Measurements from ENCODE around the gene DAG1. TPM values are rescaled to one million over a fixed set of nuclear protein-coding genes. Genes with fewer than 3 reads are reported as not detected.

The DAG1 gene
- total RNA-seq, 2 donors from 2014 or later: 22.0 to 27.8 TPM

DNA sequence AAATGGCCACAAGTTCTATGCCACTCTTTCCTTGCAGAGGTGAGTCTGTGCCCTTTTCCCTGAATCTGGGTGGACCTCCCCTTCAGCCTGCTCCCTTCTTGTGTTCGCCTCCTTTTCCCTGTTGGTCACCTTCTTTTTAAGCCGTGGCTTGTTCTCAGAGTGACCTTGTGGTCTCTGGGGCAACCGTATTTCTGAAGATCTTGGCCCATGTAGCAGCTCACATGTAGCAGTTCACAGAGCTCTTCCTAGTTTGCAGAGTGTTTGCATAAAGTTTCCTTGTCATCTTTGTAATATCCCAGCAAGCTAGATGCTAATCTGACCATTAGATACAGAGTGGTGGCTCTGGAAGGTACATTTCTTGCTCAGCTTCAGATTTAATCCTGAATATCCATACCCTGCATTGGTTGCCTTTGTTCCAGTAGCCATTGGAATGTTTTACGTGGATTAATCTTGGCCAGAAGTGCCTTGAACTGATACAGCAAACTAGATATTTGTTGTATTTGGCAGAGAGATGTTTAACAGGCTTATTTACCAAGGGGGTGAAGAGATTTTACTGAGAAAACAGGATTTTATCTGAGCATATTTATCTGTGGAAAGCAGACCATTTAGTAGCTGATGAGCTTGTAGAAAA lies 43.5 kb downstream of the DAG1 start:
- ATAC-seq (no peak), DNase-seq (ENCODE audit: low spot score) (no peak)
- no peak overlapping the region for H3K4me3 Mint-ChIP-seq
- no peaks in the 10 kb centered on the region for H3K9me3 Mint-ChIP-seq
- H3K36me3 Mint-ChIP-seq: peaks cover 14% of the 10 kb centered on the region
- no peak overlapping the region for H3K27ac Mint-ChIP-seq
- no peaks in the 10 kb centered on the region for H3K27me3 Mint-ChIP-seq
- H3K4me1 Mint-ChIP-seq (ENCODE audit: low read depth in 2 of 2): peaks cover 18 to 23% of the 10 kb centered on the region in 2 donors

- ATAC-seq (no peak), DNase-seq (ENCODE audit: low spot score) (no peak)
- Mint-ChIP-seq H3K4me1 (ENCODE audit: low read depth in 2 of 2) (peaks cover 26 to 41% of the 10 kb centered on the region in 2 donors), H3K4me3 (no peak overlapping the region), H3K27ac (peak overlapping the region in 1 of 2 donors; percentile 7), H3K36me3 (peaks cover 14% of the 10 kb centered on the region), H3K9me3 (no peaks in the 10 kb centered on the region), H3K27me3 (no peaks in the 10 kb centered on the region)
Observed at GRCh38 chr3:49518016-49518415, 47.9 kb downstream of the DAG1 start.

GRCh38 chr3:49518441-49518840 lies 48.4 kb downstream of the DAG1 start:
- Mint-ChIP-seq H3K9me3 (no peaks in the 10 kb centered on the region), H3K36me3 (peaks cover 11% of the 10 kb centered on the region), H3K4me1 (ENCODE audit: low read depth in 2 of 2) (peaks cover 25 to 40% of the 10 kb centered on the region in 2 donors), H3K27ac (no peak overlapping the region), H3K27me3 (no peaks in the 10 kb centered on the region), H3K4me3 (no peak overlapping the region)
- ATAC-seq (no peak), DNase-seq (ENCODE audit: low spot score) (no peak)

GRCh38 chr3:49519296-49519695 lies 49.2 kb downstream of the DAG1 start:
- Mint-ChIP-seq H3K4me1 (ENCODE audit: low read depth in 2 of 2) (peaks cover 21 to 35% of the 10 kb centered on the region in 2 donors), H3K9me3 (no peaks in the 10 kb centered on the region), H3K36me3 (peaks cover 7% of the 10 kb centered on the region), H3K27ac (peak overlapping the region in 1 of 2 donors; percentile 27), H3K27me3 (no peaks in the 10 kb centered on the region), H3K4me3 (no peak overlapping the region)
- ATAC-seq (no peak), DNase-seq (ENCODE audit: low spot score) (no peak)

DNA sequence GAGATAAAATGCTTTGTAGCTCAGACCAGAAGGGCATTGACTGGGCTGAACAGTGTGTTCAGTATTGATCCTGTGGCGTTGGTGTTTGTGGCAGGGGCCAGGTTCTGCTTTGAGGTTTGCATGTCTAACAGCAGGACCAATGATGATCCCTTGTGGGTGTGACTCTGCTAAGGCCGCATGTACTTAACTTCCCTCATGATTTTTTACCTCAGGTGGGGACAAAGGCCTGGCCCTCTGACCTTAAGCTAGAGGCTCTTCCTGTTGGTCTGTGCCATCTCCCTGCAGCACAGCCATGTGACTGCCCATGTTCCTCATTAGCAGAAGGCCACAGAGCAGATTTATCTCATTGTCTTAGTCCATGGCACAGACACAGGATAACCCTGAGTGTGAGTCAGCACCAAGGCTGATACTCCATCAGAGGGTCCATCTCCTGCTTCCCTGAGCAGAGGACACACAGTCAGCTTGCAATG lies 49.9 kb downstream of the DAG1 start:
- peak overlapping the region in 1 of 2 donors; percentile 27 for H3K27ac Mint-ChIP-seq

GRCh38 chr3:49523756-49524747 lies 54.0 kb downstream of the DAG1 start:
- Mint-ChIP-seq H3K9me3 (no peaks in the 10 kb centered on the region), H3K4me3 (no peak overlapping the region), H3K27me3 (no peaks in the 10 kb centered on the region), H3K36me3 (no peaks in the 10 kb centered on the region), H3K27ac (no peak overlapping the region), H3K4me1 (ENCODE audit: low read depth in 2 of 2) (peaks cover 4 to 22% of the 10 kb centered on the region in 2 donors)
- no peak for ATAC-seq
- no peak for DNase-seq (ENCODE audit: low spot score)

More for the DNA sequence above, 49.9 kb downstream of the DAG1 start:
- Mint-ChIP-seq H3K4me3 (no peak overlapping the region), H3K9me3 (no peaks in the 10 kb centered on the region), H3K4me1 (ENCODE audit: low read depth in 2 of 2) (peaks cover 21 to 35% of the 10 kb centered on the region in 2 donors), H3K36me3 (peaks cover 7% of the 10 kb centered on the region), H3K27me3 (no peaks in the 10 kb centered on the region)
- ATAC-seq: peak; percentile 40 to 43
- no peak for DNase-seq (ENCODE audit: low spot score)

DNA sequence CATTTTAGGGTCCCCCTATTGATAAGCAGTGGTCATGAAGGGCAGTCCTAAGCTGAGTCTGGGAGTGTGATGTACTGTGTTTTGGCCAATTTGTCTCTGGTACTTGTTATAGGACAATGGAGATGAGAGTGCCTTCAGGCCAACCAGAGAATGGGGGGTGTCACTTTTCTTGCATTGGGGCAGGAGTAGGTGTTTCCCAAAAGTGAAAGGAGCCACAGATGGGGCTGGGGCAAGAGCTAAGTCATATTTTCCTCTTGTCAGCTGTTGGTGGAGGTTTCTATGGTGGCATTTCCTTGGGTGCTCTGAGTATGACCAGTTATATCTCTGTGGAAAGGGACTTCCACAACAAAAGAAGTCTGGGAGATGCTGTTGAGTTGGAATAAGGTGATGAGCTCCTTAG lies 59.5 kb downstream of the DAG1 start:
- Mint-ChIP-seq H3K27ac (peak overlapping the region; percentile 4 to 49), H3K9me3 (no peaks in the 10 kb centered on the region), H3K4me3 (no peak overlapping the region), H3K36me3 (no peaks in the 10 kb centered on the region), H3K27me3 (no peaks in the 10 kb centered on the region), H3K4me1 (ENCODE audit: low read depth in 2 of 2) (peaks cover 15 to 21% of the 10 kb centered on the region in 2 donors)
- peak; percentile 45 to 67 for ATAC-seq
- no peak for DNase-seq (ENCODE audit: low spot score)

DNA sequence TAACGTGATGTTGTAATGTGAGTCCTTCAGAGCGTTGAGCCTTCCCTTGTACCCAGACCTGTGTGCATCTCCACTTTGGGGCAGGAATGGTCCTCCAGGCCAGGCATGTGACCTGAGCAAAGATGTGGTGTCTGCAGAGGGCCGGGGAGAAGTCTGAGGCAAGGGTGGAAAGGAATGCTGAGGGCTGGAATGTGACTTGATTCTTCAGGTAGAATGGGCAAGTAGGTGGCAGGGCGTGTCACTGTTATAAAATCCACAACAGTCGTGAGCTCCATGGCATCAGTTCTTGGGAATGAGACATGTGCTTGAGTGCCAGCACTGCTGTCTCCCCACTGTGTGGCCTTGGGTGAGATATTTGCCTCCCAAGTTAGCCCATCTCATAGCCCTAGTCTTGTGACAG lies 60.2 kb downstream of the DAG1 start:
- Mint-ChIP-seq H3K27ac (peak overlapping the region; percentile 4 to 49), H3K27me3 (no peaks in the 10 kb centered on the region), H3K36me3 (no peaks in the 10 kb centered on the region), H3K4me1 (ENCODE audit: low read depth in 2 of 2) (peaks cover 15 to 21% of the 10 kb centered on the region in 2 donors), H3K4me3 (no peak overlapping the region), H3K9me3 (no peaks in the 10 kb centered on the region)
- ATAC-seq (no peak), DNase-seq (ENCODE audit: low spot score) (no peak)

DNA sequence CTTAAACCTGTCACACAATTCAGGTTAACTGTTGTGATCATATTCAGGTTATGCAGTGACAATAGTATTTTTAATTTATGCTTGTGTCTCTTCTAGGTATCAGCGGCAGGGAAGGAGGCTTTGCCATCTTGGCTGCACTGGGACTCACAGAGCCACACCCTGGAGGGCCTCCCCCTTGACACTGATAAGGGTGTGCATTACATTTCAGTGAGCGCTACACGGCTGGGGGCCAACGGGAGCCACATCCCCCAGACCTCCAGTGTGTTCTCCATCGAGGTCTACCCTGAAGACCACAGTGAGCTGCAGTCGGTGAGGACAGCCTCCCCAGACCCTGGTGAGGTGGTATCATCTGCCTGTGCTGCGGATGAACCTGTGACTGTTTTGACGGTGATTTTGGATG lies 60.6 kb downstream of the DAG1 start:
- Mint-ChIP-seq H3K27me3 (no peaks in the 10 kb centered on the region), H3K27ac (no peak overlapping the region), H3K9me3 (no peaks in the 10 kb centered on the region), H3K4me1 (ENCODE audit: low read depth in 2 of 2) (peaks cover 15 to 21% of the 10 kb centered on the region in 2 donors), H3K4me3 (no peak overlapping the region), H3K36me3 (no peaks in the 10 kb centered on the region)
- DNase-seq (ENCODE audit: low spot score): no peak
- ATAC-seq: peak in 1 of 2 donors; percentile 25

DNA sequence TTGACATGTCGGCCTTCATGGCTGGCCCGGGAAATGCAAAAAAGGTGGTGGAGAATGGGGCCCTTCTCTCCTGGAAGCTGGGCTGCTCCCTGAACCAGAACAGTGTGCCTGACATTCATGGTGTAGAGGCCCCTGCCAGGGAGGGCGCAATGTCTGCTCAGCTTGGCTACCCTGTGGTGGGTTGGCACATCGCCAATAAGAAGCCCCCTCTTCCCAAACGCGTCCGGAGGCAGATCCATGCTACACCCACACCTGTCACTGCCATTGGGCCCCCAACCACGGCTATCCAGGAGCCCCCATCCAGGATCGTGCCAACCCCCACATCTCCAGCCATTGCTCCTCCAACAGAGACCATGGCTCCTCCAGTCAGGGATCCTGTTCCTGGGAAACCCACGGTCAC lies 61.2 kb downstream of the DAG1 start:
- Mint-ChIP-seq H3K27me3 (no peaks in the 10 kb centered on the region), H3K27ac (no peak overlapping the region), H3K4me1 (ENCODE audit: low read depth in 2 of 2) (peaks cover 15 to 21% of the 10 kb centered on the region in 2 donors), H3K9me3 (no peaks in the 10 kb centered on the region), H3K4me3 (no peak overlapping the region), H3K36me3 (no peaks in the 10 kb centered on the region)
- DNase-seq (ENCODE audit: low spot score): no peak
- ATAC-seq: no peak

DNA sequence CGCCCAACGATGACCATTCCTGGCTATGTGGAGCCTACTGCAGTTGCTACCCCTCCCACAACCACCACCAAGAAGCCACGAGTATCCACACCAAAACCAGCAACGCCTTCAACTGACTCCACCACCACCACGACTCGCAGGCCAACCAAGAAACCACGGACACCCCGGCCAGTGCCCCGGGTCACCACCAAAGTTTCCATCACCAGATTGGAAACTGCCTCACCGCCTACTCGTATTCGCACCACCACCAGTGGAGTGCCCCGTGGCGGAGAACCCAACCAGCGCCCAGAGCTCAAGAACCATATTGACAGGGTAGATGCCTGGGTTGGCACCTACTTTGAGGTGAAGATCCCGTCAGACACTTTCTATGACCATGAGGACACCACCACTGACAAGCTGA lies 61.6 kb downstream of the DAG1 start:
- no peaks in the 10 kb centered on the region for H3K27me3 Mint-ChIP-seq
- DNase-seq (ENCODE audit: low spot score): no peak
- ATAC-seq: no peak
- H3K27ac Mint-ChIP-seq: peak overlapping the region in 1 of 2 donors; percentile 74
- no peaks in the 10 kb centered on the region for H3K9me3 Mint-ChIP-seq
- no peak overlapping the region for H3K4me3 Mint-ChIP-seq
- H3K4me1 Mint-ChIP-seq (ENCODE audit: low read depth in 2 of 2): peaks cover 15 to 21% of the 10 kb centered on the region in 2 donors
- no peaks in the 10 kb centered on the region for H3K36me3 Mint-ChIP-seq

DNA sequence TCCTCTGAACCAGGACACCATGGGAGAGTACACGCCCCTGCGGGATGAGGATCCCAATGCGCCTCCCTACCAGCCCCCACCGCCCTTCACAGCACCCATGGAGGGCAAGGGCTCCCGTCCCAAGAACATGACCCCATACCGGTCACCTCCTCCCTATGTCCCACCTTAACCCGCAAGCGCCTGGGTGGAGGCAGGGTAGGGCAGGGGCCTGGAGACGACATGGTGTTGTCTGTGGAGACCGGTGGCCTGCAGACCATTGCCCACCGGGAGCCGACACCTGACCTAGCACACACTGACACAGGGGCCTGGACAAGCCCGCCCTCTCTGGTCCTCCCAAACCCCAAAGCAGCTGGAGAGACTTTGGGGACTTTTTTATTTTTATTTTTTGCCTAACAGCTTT lies 63.0 kb downstream of the DAG1 start:
- Mint-ChIP-seq H3K27me3 (no peaks in the 10 kb centered on the region), H3K9me3 (no peaks in the 10 kb centered on the region), H3K27ac (no peak overlapping the region), H3K4me3 (no peak overlapping the region), H3K4me1 (ENCODE audit: low read depth in 2 of 2) (peaks cover 15 to 17% of the 10 kb centered on the region in 2 donors), H3K36me3 (no peaks in the 10 kb centered on the region)
- ATAC-seq (no peak), DNase-seq (ENCODE audit: low spot score) (no peak)

DNA sequence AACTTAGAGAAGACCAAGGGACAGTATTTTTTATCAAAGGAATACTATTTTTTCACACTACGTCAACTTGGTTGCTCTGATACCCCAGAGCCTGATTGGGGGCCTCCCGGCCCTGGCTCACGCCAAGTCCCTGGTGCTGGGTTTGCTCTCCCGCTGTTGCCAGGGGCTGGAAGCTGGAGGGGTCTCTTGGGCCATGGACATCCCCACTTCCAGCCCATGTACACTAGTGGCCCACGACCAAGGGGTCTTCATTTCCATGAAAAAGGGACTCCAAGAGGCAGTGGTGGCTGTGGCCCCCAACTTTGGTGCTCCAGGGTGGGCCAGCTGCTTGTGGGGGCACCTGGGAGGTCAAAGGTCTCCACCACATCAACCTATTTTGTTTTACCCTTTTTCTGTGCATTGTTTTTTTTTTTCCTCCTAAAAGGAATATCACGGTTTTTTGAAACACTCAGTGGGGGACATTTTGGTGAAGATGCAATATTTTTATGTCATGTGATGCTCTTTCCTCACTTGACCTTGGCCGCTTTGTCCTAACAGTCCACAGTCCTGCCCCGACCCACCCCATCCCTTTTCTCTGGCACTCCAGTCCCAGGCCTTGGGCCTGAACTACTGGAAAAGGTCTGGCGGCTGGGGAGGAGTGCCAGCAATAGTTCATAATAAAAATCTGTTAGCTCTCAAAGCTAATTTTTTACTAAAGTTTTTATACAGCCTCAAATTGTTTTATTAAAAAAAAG lies 63.9 kb downstream of the DAG1 start:
- no peaks in the 10 kb centered on the region for H3K9me3 Mint-ChIP-seq
- ATAC-seq: no peak
- H3K4me1 Mint-ChIP-seq (ENCODE audit: low read depth in 2 of 2): peaks cover 15 to 17% of the 10 kb centered on the region in 2 donors
- no peak overlapping the region for H3K27ac Mint-ChIP-seq
- no peak overlapping the region for H3K4me3 Mint-ChIP-seq
- H3K36me3 Mint-ChIP-seq: no peaks in the 10 kb centered on the region
- DNase-seq (ENCODE audit: low spot score): no peak
- H3K27me3 Mint-ChIP-seq: no peaks in the 10 kb centered on the region
